ENCODE data around the gene SORL1. TPM values are rescaled to one million over a fixed set of nuclear protein-coding genes. Genes with fewer than 3 reads are reported as not detected.

The SORL1 gene
- total RNA-seq, 2 donors from 2014 or later: 26.8 to 45.5 TPM

DNA sequence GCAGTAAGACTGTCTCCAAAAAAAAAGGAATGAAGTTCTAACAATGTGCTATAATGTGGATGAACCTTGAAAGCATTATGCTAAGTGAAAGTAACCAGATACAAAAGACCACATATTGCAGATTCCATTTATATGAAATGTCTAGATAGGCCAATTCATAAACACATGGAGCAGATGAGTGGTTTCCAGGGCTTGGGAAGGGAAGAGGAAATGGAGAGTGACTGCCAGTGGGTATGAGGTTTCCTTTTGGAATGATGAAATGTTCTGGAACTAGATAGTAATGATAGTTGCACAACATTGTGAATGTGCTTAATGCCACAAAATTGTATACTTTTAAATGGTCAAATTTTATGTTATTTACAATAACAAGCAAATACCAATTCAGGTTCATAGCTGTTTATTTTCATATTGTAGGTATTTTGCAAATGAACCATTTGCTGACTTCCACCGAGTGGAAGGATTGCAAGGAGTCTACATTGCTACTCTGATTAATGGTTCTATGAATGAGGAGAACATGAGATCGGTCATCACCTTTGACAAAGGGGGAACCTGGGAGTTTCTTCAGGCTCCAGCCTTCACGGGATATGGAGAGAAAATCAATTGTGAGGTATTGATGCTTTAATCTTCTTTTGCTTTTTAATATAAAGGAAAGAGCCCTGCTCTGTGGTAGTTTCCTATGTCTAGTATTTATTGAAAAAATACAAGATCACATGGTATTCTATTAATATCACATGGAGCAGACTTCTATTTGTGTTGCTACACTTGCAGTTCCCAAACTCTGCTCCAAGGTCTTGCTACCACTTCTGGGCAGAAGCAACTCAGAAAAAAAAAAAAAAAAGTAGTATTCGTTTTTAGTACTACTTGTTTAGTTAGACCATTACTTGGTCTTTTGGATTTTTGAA, 68.4 kb downstream of the SORL1 start:
- H3K9me3 Mint-ChIP-seq: no peaks in the 10 kb centered on the region
- peaks cover 45 to 49% of the 10 kb centered on the region in 2 donors for H3K4me1 Mint-ChIP-seq (ENCODE audit: low read depth in 2 of 2)
- no peaks in the 10 kb centered on the region for H3K27me3 Mint-ChIP-seq
- peaks cover 19% of the 10 kb centered on the region for H3K36me3 Mint-ChIP-seq
- DNase-seq (ENCODE audit: low spot score): no peak
- no peak for ATAC-seq
- peak overlapping the region; percentile 46 to 56 for H3K27ac Mint-ChIP-seq
- H3K4me3 Mint-ChIP-seq: no peak overlapping the region

DNA sequence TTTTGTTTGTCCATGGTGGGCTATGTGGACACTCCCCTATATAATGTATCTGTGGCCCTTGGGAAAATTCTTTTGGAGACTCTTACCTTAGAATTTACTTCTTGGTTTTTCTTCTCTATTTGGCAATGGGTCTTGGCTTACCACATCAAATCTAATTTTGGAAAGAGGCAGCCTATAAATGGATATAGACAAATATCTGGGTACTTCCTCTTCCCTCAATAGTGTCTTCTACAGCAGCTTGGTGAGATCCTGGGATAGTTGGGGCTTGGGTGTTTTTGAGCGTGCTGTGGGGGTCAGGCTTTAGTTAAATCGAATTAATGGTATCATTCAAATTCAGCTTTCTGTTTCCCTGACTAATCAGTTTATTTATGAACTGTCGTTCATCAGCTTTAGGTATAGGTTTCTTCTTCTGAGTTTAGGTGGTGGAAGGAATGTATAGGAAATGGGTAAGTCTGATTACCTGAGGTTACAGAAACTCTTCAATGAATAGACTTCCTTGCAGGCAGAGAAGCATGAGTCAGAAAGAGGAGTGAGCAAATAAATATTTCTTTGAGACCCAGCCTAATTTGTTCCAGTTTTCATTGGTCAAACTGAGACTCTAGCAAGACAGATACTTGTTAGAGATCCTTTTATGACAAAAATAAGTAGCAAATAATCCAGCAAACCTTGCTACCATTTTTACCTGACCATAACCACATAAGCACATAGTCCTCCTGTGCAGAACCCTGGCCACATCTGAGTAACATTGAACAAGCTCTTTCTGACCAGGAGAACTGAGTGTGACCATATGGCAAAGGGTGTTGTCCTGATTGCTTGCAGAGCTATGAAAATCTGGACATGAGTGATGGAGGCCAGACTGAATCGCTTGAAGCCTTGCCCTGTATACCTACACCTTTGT, 69.3 kb downstream of the SORL1 start:
- Mint-ChIP-seq H3K27me3 (no peaks in the 10 kb centered on the region), H3K27ac (peak overlapping the region; percentile 11 to 50), H3K36me3 (peaks cover 24% of the 10 kb centered on the region), H3K4me3 (no peak overlapping the region), H3K4me1 (ENCODE audit: low read depth in 2 of 2) (peaks cover 41% of the 10 kb centered on the region in 2 donors), H3K9me3 (no peaks in the 10 kb centered on the region)
- ATAC-seq (no peak), DNase-seq (ENCODE audit: low spot score) (no peak)

DNA sequence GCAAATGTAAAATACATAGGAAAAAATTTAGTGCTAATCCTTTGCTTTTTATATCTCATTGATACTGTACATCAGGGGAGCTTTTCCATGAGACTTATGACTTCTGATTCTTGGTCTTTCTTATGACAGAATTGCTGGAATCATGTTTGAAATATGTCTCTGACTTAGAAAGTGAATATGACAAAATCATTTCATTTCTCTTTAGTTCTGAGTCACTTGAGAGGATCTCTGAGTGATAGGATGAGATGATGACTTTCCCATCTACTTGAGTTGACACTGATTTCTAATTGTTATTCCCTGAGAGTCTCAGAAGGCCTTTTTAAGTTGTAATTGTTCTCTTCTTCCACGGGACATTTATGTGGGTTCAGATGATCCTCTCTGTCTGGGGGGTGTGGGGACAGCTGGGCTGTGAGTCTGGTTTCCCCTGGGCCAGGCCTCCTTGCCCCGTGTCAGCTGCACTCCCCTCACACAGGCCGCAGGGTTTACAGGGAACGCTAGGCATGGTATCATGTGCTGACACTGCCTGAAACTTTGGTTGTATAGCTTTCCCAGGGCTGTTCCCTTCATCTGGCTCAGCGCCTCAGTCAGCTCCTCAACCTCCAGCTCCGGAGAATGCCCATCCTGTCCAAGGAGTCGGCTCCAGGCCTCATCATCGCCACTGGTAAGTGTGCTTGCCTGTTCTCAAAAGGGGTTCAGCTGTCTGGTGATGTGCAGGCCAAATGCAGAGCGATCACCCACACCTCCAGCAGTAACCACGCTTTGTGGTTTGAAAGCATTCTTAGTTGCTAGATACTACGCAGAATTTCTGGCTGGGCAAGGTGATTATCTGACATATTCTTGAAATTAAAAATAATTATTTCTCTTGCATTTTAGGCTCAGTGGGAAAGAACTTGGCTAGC, 70.2 kb downstream of the SORL1 start:
- peaks cover 42% of the 10 kb centered on the region in 2 donors for H3K4me1 Mint-ChIP-seq (ENCODE audit: low read depth in 2 of 2)
- DNase-seq (ENCODE audit: low spot score): no peak
- no peaks in the 10 kb centered on the region for H3K27me3 Mint-ChIP-seq
- H3K27ac Mint-ChIP-seq: peak overlapping the region; percentile 11 to 50
- ATAC-seq: peak in 1 of 2 donors; percentile 17
- peaks cover 30% of the 10 kb centered on the region for H3K36me3 Mint-ChIP-seq
- no peak overlapping the region for H3K4me3 Mint-ChIP-seq
- peaks cover 3% of the 10 kb centered on the region for H3K9me3 Mint-ChIP-seq

DNA sequence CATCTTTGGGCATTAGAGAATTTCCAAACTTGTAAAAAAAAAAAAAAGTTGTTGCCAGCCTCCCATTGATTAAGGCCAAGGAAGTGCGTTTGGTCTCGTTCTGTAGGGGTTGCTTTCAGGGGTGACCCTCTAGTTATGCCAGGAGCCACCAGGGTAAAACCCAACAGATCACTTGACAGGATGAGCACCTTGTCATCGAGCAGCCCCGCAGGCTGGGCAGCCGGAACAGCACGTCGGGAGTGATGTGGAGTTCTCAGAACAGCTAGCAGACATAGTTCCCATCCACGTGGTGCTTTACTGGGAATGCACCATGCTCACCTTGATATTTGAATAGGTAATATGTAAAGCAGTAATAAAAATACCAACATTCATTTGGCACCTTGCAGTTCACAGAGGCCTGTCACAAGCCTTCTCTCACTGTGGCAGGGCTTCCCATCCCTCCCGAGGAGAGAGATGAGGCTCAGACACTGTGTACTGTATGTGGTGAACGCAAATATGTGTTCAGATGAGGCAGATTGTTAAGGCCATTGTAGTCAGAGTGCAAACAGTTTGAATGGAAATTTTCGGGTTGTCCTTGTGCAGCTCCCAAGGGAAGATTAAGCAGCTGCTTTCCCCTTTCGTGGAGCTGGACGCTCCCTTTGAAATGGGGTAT, 71.6 kb downstream of the SORL1 start:
- H3K36me3 Mint-ChIP-seq: peaks cover 24% of the 10 kb centered on the region
- peaks cover 3% of the 10 kb centered on the region for H3K9me3 Mint-ChIP-seq
- ATAC-seq (no peak), DNase-seq (ENCODE audit: low spot score) (no peak)
- peak overlapping the region in 1 of 2 donors; percentile 44 for H3K27ac Mint-ChIP-seq
- no peak overlapping the region for H3K4me3 Mint-ChIP-seq
- H3K4me1 Mint-ChIP-seq (ENCODE audit: low read depth in 2 of 2): peaks cover 31 to 35% of the 10 kb centered on the region in 2 donors
- H3K27me3 Mint-ChIP-seq: no peaks in the 10 kb centered on the region

DNA sequence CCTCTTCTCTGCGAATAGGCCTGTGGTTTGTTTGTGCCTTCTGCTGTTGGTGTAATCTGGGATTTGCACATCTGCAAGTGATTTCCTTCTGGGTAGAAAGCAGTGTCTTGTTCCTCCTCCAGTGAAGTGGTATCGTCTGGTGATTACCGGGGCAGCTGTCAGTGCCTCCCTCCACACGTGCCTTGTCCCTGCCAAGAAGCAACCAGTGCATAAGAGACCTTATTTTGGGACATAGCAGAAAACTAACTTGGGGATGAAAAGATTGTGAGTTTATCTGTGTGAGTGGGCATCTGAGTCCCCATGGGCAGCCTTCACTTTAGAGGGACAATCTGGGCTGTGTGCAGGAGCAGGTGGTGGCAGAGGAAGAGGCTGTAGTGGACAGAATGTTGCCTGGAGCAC, 72.1 kb downstream of the SORL1 start:
- ATAC-seq (no peak), DNase-seq (ENCODE audit: low spot score) (no peak)
- Mint-ChIP-seq H3K4me3 (no peak overlapping the region), H3K27me3 (no peaks in the 10 kb centered on the region), H3K4me1 (ENCODE audit: low read depth in 2 of 2) (peaks cover 31 to 35% of the 10 kb centered on the region in 2 donors), H3K9me3 (peaks cover 3% of the 10 kb centered on the region), H3K27ac (peak overlapping the region in 1 of 2 donors; percentile 44), H3K36me3 (peaks cover 24% of the 10 kb centered on the region)

DNA sequence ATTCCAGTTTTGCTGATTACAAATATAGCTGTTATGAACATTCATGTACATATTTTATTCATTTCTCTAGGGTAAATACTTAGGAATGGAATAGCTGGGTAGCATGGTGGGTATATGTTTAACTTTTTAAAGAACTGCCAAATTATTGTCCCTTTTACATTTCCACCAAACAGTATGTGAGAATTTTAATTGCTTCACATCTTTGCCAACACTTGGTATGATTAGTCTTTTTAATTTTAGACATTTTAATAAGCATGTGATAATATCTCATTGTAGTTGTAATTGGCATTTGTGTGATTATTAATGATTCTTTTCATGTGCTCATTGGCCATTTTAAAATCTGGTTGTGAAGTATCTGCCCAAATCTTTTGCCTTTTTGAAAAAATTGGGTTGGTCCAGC, 73.3 kb downstream of the SORL1 start:
- Mint-ChIP-seq H3K36me3 (peaks cover 30% of the 10 kb centered on the region), H3K27me3 (no peaks in the 10 kb centered on the region), H3K9me3 (peaks cover 6% of the 10 kb centered on the region), H3K4me1 (ENCODE audit: low read depth in 2 of 2) (peaks cover 27 to 35% of the 10 kb centered on the region in 2 donors), H3K27ac (no peak overlapping the region), H3K4me3 (no peak overlapping the region)
- DNase-seq (ENCODE audit: low spot score): no peak
- ATAC-seq: no peak

DNA sequence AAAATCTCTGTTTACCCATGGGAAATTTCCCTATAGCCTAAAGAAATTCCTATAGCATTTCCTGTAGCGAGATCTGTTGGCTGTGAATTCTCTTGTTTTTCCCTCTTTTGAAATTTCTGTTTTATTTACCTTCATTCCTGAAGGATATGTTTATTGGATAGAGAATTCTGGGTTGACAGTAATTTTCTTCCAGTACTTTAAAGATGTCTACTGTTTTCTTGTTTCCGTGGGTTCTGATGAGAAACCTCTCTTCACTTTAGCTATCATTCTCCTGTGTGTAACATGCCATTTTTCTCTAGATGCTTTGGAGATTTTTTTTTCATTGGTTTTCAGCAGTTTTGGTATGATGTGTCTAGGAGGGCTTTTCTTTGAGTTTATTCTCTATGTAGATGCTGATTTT, 78.1 kb downstream of the SORL1 start:
- Mint-ChIP-seq H3K36me3 (peaks cover 33% of the 10 kb centered on the region), H3K27me3 (no peaks in the 10 kb centered on the region), H3K27ac (peak overlapping the region in 1 of 2 donors; percentile 49)

DNA sequence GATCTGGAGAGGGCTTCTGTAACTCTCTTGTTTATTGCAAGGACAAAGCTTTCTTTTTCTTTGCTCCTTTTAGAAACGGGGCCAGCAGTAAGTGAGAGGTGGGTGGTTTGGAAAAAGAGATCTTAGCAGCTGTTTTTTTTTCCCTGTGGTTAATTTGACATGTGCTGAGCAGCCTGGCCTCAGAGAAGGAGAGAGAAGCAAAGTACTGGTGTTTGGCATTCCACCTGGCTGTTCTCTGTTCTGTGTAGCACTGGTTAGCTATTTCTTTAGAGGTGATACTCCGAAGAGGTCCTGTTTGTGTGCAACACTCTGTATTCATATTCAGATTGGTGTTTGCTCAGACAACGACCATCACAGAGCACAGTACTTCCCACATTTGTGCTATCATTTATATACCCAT, 81.5 kb downstream of the SORL1 start:
- H3K36me3 Mint-ChIP-seq: peaks cover 20% of the 10 kb centered on the region
- H3K4me3 Mint-ChIP-seq: no peak overlapping the region
- ATAC-seq (no peak), DNase-seq (ENCODE audit: low spot score) (no peak)
- peaks cover 20 to 30% of the 10 kb centered on the region in 2 donors for H3K4me1 Mint-ChIP-seq (ENCODE audit: low read depth in 2 of 2)
- H3K27ac Mint-ChIP-seq: peak overlapping the region in 1 of 2 donors; percentile 69
- H3K27me3 Mint-ChIP-seq: no peaks in the 10 kb centered on the region
- H3K9me3 Mint-ChIP-seq: peaks cover 7% of the 10 kb centered on the region

More for the DNA sequence above, 78.1 kb downstream of the SORL1 start:
- Mint-ChIP-seq H3K4me3 (no peak overlapping the region), H3K4me1 (ENCODE audit: low read depth in 2 of 2) (peaks cover 23 to 28% of the 10 kb centered on the region in 2 donors), H3K9me3 (peaks cover 10% of the 10 kb centered on the region)
- no peak for ATAC-seq
- no peak for DNase-seq (ENCODE audit: low spot score)

DNA sequence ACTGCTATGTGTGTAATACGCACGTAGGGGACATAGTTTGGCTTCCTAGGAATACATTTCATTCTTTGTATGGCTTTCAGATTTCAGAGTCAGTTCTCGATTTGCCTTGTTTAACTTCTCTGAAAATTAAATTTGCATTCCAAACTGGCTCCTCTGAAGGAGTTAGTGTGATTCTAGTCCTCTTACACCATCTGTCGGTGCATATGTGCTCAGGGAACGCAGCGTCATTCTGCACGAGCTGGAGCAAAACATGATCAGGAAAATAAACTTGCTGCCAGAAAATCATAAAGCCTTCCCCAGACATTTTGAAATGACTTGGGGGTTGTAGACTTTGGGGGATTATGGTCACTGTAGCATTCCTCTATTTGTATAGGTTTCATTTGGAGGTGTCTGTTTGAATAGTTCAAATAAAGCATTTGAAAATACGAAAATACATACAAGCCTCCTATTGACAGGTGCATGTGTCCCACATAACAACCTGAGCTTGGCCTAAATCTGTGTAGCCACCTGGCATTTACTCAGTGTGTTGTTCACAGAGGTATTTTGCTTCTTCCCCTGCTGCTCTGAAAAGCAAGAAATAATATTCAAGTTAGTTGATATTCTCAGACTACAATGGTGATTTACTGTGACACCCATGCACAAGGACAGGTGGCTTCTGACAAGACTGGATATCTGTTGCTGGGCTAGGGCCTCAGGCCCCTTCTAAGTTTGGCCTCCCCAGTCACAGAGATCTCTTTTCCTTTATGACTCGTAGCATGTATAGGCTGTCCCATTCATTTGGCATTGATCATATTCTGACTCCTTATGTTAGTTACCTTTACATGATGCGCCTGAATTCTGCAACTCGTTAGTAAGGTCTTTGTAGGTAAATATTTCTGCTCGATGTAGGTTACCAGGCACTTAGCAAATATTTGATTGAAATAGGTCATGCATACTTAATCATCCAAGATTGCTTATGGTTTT, 82.3 kb downstream of the SORL1 start:
- H3K4me3 Mint-ChIP-seq: no peak overlapping the region
- H3K27me3 Mint-ChIP-seq: no peaks in the 10 kb centered on the region
- peak overlapping the region; percentile 27 to 69 for H3K27ac Mint-ChIP-seq
- peaks cover 20% of the 10 kb centered on the region for H3K36me3 Mint-ChIP-seq
- H3K4me1 Mint-ChIP-seq (ENCODE audit: low read depth in 2 of 2): peaks cover 25 to 30% of the 10 kb centered on the region in 2 donors
- DNase-seq (ENCODE audit: low spot score) (no peak), ATAC-seq (no peak)
- H3K9me3 Mint-ChIP-seq: peaks cover 7% of the 10 kb centered on the region

DNA sequence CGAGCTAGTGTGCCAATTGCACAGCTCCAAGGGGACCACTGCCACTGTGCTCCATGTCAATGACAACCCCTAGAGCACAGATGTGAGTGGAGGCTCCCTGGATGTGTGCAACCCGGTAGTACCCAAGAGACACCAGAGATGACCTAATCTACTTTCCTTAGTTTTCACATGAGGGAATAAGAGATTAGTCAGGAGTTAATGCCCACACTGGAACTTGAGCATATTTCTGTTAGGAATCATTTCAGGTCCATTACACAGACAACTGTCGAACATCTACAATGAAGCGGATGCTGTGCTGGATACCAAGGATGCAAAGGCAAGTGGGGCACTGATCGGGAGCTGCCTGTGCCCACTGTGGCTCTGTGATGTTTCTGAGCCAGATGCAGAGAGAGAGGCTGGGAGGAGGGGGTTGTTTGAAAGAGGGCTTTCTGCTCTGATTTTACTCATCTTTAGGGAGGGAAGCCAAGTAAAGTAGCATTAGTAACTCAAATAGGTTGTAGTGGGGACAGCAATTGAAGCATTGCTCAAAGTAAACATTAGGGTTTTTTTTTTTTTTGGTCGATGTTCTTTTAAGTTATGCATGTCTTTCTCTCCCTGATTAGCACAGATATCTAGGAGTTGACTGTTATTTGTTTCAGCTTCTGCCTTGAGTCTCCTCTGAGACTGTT, 83.1 kb downstream of the SORL1 start:
- no peak for ATAC-seq
- H3K27ac Mint-ChIP-seq: peak overlapping the region; percentile 27 to 55
- peaks cover 16% of the 10 kb centered on the region for H3K36me3 Mint-ChIP-seq
- no peak for DNase-seq (ENCODE audit: low spot score)
- no peaks in the 10 kb centered on the region for H3K27me3 Mint-ChIP-seq
- peaks cover 31 to 33% of the 10 kb centered on the region in 2 donors for H3K4me1 Mint-ChIP-seq (ENCODE audit: low read depth in 2 of 2)
- peaks cover 5% of the 10 kb centered on the region for H3K9me3 Mint-ChIP-seq
- H3K4me3 Mint-ChIP-seq: no peak overlapping the region

DNA sequence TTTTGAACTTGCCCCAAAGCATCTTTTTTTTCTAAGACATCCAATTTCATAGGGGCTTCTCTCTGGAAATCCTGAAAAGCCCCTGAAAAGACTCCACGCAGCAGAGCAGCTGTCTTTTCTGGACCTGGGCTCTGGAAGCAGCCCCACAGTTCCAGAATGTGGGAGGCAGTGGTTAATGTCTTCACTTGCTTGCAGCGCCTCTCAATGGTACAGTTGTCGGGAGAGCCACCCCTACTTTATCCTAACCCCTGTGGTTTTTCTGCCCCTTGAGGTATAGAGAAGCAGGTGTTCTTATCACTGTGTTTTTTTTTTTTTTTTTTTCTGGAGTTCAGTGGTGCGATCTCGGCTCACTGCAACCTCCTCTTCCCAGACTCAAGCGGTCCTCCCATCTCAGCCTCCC, 84.0 kb downstream of the SORL1 start:
- H3K4me3 Mint-ChIP-seq: no peak overlapping the region
- H3K9me3 Mint-ChIP-seq: no peaks in the 10 kb centered on the region
- peak overlapping the region in 1 of 2 donors; percentile 55 for H3K27ac Mint-ChIP-seq
- DNase-seq (ENCODE audit: low spot score) (no peak), ATAC-seq (no peak)
- peaks cover 31% of the 10 kb centered on the region in 2 donors for H3K4me1 Mint-ChIP-seq (ENCODE audit: low read depth in 2 of 2)
- H3K36me3 Mint-ChIP-seq: peaks cover 7% of the 10 kb centered on the region
- H3K27me3 Mint-ChIP-seq: no peaks in the 10 kb centered on the region

Measured in natural killer cell treated with Interleukin-12 subunit alpha and Interleukin-12 subunit beta and Interleukin-15 and Interleukin-18, amount 100 ng/mL, for 72 hours (primary cell).